ENCODE measurements around the gene PHACTR1.

The PHACTR1 gene

DNA sequence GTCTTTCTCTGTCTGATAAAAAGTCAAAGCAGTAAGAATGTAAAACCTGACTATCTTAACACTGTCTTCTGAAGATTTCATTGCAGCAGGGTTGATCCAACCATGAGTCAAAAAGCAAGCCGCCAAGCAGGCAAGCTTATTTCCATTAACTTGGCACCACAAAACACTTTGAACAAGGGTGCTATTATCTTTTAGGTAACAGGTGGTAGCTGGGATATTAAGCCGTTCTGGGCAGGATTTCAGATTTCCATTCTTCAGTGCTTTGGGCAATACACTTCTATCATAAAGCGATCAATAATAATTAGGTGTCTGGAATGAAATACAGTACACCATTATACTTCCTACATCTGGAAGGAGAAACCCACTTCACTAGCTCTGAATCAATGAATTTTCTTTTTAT is 429.9 kb downstream of the PHACTR1 start:
- H3K4me2 ChIP-seq (ENCODE audit: insufficient read depth, low read length, poor library complexity, severe bottlenecking): no peak overlapping the region
- no CpG with 5 or more reads among the region's 3 CpGs for WGBS, 2 donors (ENCODE audit: extremely low coverage in 2 of 2, insufficient read length in 2 of 2, insufficient replicate concordance in 1 of 2)
- no peak overlapping the region for H4K91ac ChIP-seq (ENCODE audit: low read depth, low read length, poor library complexity)
- H2BK12ac ChIP-seq (ENCODE audit: low read length): no peak overlapping the region
- H4K8ac ChIP-seq (ENCODE audit: low read depth, low read length): no peak overlapping the region
- H2AFZ ChIP-seq (ENCODE audit: low read length): no peak overlapping the region
- H3K9ac ChIP-seq (ENCODE audit: low read depth, low read length, poor library complexity): no peak overlapping the region
- H3K4me1 ChIP-seq (ENCODE audit: control insufficient read depth in 2 of 2, insufficient read depth in 1 of 2, low read depth in 1 of 2, low read length in 2 of 2): peaks cover 0 to 6% of the 10 kb centered on the region in 2 donors
- no peak overlapping the region for H2BK5ac ChIP-seq (ENCODE audit: low read length)
- H3K36me3 ChIP-seq (replicated peaks in 1 of 2; ENCODE audit: control insufficient read depth in 2 of 2, insufficient read depth in 2 of 2, low read length in 2 of 2): no peaks in the 10 kb centered on the region
- no peaks in the 10 kb centered on the region for H3K27me3 ChIP-seq (ENCODE audit: control insufficient read depth in 3 of 3, insufficient read depth in 3 of 3, low read depth in 1 of 3, low read length in 3 of 3)
- H3K18ac ChIP-seq (ENCODE audit: low read length): no peak overlapping the region
- H2AK5ac ChIP-seq (ENCODE audit: low read depth, low read length): no peak overlapping the region
- H3K27ac ChIP-seq (replicated peaks; ENCODE audit: low read length): no peak overlapping the region
- H3K23ac ChIP-seq (ENCODE audit: low read depth, low read length, poor library complexity): no peak overlapping the region
- H3K9me3 ChIP-seq (replicated peaks in 1 of 2; ENCODE audit: control insufficient read depth in 2 of 2, insufficient read depth in 1 of 2, low read depth in 1 of 2, low read length in 2 of 2): no peaks in the 10 kb centered on the region
- H2BK120ac ChIP-seq (ENCODE audit: low read depth, low read length): no peak overlapping the region
- no peak overlapping the region for H3K4ac ChIP-seq (ENCODE audit: low read length)
- no peak overlapping the region for H2BK15ac ChIP-seq (ENCODE audit: low read length)
- no peak overlapping the region for H3K14ac ChIP-seq (ENCODE audit: low read length)
- no peaks in the 10 kb centered on the region for H3K79me1 ChIP-seq (ENCODE audit: low read depth, low read length)
- no peak for DNase-seq (ENCODE audit: low spot score)
- H3K4me3 ChIP-seq (ENCODE audit: low read length in 2 of 2): no peak overlapping the region

DNA sequence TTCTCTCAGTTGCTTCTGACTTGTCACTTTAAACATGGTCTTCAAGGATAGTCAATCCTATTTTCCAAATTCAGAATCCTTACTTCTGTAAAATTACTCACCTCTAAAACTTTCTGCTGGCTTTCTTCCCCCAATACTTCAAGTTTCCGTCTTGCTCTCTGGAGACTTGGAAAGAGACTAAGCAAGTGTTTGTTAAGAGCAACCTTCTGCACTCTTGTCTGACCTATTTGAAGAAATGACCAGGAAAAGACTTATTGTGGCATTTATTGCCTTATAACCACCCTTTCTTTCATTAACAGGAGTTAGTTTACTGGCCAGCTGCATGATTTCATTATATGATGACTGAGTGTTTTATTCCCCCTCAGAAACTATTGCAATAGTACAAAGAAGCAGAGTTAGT is 430.8 kb downstream of the PHACTR1 start:
- Histone ChIP-seq H3K9ac (ENCODE audit: low read depth, low read length, poor library complexity) (no peak overlapping the region), H2AK5ac (ENCODE audit: low read depth, low read length) (no peak overlapping the region), H2BK15ac (ENCODE audit: low read length) (no peak overlapping the region), H4K8ac (ENCODE audit: low read depth, low read length) (no peak overlapping the region), H3K18ac (ENCODE audit: low read length) (no peak overlapping the region), H2AFZ (ENCODE audit: low read length) (no peak overlapping the region), H3K4me1 (ENCODE audit: control insufficient read depth in 2 of 2, insufficient read depth in 1 of 2, low read depth in 1 of 2, low read length in 2 of 2) (peaks cover 0 to 8% of the 10 kb centered on the region in 2 donors), H3K4ac (ENCODE audit: low read length) (no peak overlapping the region), H3K79me1 (ENCODE audit: low read depth, low read length) (no peaks in the 10 kb centered on the region), H2BK12ac (ENCODE audit: low read length) (no peak overlapping the region), H3K23ac (ENCODE audit: low read depth, low read length, poor library complexity) (no peak overlapping the region), H3K4me3 (ENCODE audit: low read length in 2 of 2) (no peak overlapping the region), H3K14ac (ENCODE audit: low read length) (no peak overlapping the region), H3K9me3 (replicated peaks in 1 of 2; ENCODE audit: control insufficient read depth in 2 of 2, insufficient read depth in 1 of 2, low read depth in 1 of 2, low read length in 2 of 2) (no peaks in the 10 kb centered on the region), H3K36me3 (replicated peaks in 1 of 2; ENCODE audit: control insufficient read depth in 2 of 2, insufficient read depth in 2 of 2, low read length in 2 of 2) (no peaks in the 10 kb centered on the region), H3K27me3 (ENCODE audit: control insufficient read depth in 3 of 3, insufficient read depth in 3 of 3, low read depth in 1 of 3, low read length in 3 of 3) (no peaks in the 10 kb centered on the region), H4K91ac (ENCODE audit: low read depth, low read length, poor library complexity) (no peak overlapping the region), H3K4me2 (ENCODE audit: insufficient read depth, low read length, poor library complexity, severe bottlenecking) (no peak overlapping the region), H3K27ac (replicated peaks; ENCODE audit: low read length) (no peak overlapping the region), H2BK5ac (ENCODE audit: low read length) (no peak overlapping the region), H2BK120ac (ENCODE audit: low read depth, low read length) (no peak overlapping the region)
- no peak for DNase-seq (ENCODE audit: low spot score)
- WGBS, 2 donors (ENCODE audit: extremely low coverage in 2 of 2, insufficient read length in 2 of 2, insufficient replicate concordance in 1 of 2): no CpG with 5 or more reads among the region's 1 CpG

DNA sequence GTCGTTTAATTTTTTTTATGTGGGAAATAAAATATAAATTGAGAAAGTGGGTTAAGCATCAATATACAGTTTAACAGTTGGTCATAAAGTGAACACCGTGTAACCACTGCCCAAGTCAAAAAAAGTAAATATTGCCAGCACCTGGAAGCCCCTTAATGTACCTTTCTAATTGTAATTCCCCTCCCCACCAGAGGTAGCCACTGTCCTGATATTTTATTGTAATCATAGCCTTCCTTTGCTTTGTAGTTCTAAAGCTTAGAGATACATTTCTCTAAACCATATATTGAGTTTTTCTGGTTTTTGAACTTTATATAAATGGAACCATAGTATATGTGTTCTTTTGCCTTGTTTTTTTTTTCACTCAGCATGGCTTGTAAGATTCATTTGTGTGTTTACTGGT is 431.2 kb downstream of the PHACTR1 start:
- Histone ChIP-seq H2AK5ac (ENCODE audit: low read depth, low read length) (no peak overlapping the region), H3K4me1 (ENCODE audit: control insufficient read depth in 2 of 2, insufficient read depth in 1 of 2, low read depth in 1 of 2, low read length in 2 of 2) (peaks cover 0 to 8% of the 10 kb centered on the region in 2 donors), H3K4me2 (ENCODE audit: insufficient read depth, low read length, poor library complexity, severe bottlenecking) (no peak overlapping the region), H3K27ac (replicated peaks; ENCODE audit: low read length) (no peak overlapping the region), H3K27me3 (ENCODE audit: control insufficient read depth in 3 of 3, insufficient read depth in 3 of 3, low read depth in 1 of 3, low read length in 3 of 3) (no peaks in the 10 kb centered on the region), H4K91ac (ENCODE audit: low read depth, low read length, poor library complexity) (no peak overlapping the region), H3K79me1 (ENCODE audit: low read depth, low read length) (no peaks in the 10 kb centered on the region), H3K9ac (ENCODE audit: low read depth, low read length, poor library complexity) (no peak overlapping the region), H4K8ac (ENCODE audit: low read depth, low read length) (no peak overlapping the region), H2BK5ac (ENCODE audit: low read length) (no peak overlapping the region), H2AFZ (ENCODE audit: low read length) (no peak overlapping the region), H3K36me3 (replicated peaks in 1 of 2; ENCODE audit: control insufficient read depth in 2 of 2, insufficient read depth in 2 of 2, low read length in 2 of 2) (no peaks in the 10 kb centered on the region), H3K4ac (ENCODE audit: low read length) (no peak overlapping the region), H2BK15ac (ENCODE audit: low read length) (no peak overlapping the region), H2BK120ac (ENCODE audit: low read depth, low read length) (no peak overlapping the region), H2BK12ac (ENCODE audit: low read length) (no peak overlapping the region), H3K18ac (ENCODE audit: low read length) (no peak overlapping the region), H3K9me3 (replicated peaks in 1 of 2; ENCODE audit: control insufficient read depth in 2 of 2, insufficient read depth in 1 of 2, low read depth in 1 of 2, low read length in 2 of 2) (no peaks in the 10 kb centered on the region), H3K14ac (ENCODE audit: low read length) (no peak overlapping the region), H3K23ac (ENCODE audit: low read depth, low read length, poor library complexity) (no peak overlapping the region), H3K4me3 (ENCODE audit: low read length in 2 of 2) (no peak overlapping the region)
- WGBS, 2 donors (ENCODE audit: extremely low coverage in 2 of 2, insufficient read length in 2 of 2, insufficient replicate concordance in 1 of 2): 100% methylated on average over 1 of the region's 2 CpGs
- DNase-seq (ENCODE audit: low spot score): no peak

DNA sequence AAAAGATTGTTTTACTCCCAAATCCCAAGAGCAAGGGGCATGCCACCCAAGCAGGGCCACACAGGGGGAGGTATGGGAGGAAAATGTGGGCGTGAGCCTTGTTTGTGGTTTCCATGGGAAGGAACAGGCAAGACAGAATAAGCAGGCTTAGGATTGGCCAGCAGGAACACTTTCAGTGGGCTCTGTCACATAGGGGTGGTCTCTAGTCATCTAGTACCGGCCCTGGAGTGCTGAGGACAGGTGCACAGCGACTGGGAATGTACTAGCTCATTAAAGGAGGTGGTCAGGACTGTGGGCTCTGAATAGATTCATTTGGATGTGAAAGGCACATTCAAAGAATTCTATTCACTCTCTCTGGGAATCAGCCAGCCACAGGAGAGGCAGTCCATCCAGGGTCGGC is 436.2 kb downstream of the PHACTR1 start:
- peak; percentile 86 for DNase-seq (ENCODE audit: low spot score)
- Histone ChIP-seq H2AFZ (ENCODE audit: low read length) (no peak overlapping the region), H2AK5ac (ENCODE audit: low read depth, low read length) (no peak overlapping the region), H3K9ac (ENCODE audit: low read depth, low read length, poor library complexity) (no peak overlapping the region), H3K36me3 (replicated peaks in 1 of 2; ENCODE audit: control insufficient read depth in 2 of 2, insufficient read depth in 2 of 2, low read length in 2 of 2) (no peaks in the 10 kb centered on the region), H4K8ac (ENCODE audit: low read depth, low read length) (no peak overlapping the region), H2BK12ac (ENCODE audit: low read length) (no peak overlapping the region), H3K27ac (replicated peaks; ENCODE audit: low read length) (no peak overlapping the region), H3K4me1 (ENCODE audit: control insufficient read depth in 2 of 2, insufficient read depth in 1 of 2, low read depth in 1 of 2, low read length in 2 of 2) (peaks cover 0 to 9% of the 10 kb centered on the region in 2 donors), H2BK120ac (ENCODE audit: low read depth, low read length) (no peak overlapping the region), H3K27me3 (ENCODE audit: control insufficient read depth in 3 of 3, insufficient read depth in 3 of 3, low read depth in 1 of 3, low read length in 3 of 3) (no peaks in the 10 kb centered on the region), H2BK5ac (ENCODE audit: low read length) (no peak overlapping the region), H3K23ac (ENCODE audit: low read depth, low read length, poor library complexity) (no peak overlapping the region), H3K4ac (ENCODE audit: low read length) (no peak overlapping the region), H3K4me3 (ENCODE audit: low read length in 2 of 2) (no peak overlapping the region), H3K9me3 (replicated peaks in 1 of 2; ENCODE audit: control insufficient read depth in 2 of 2, insufficient read depth in 1 of 2, low read depth in 1 of 2, low read length in 2 of 2) (no peaks in the 10 kb centered on the region), H3K14ac (ENCODE audit: low read length) (no peak overlapping the region), H3K4me2 (ENCODE audit: insufficient read depth, low read length, poor library complexity, severe bottlenecking) (no peak overlapping the region), H4K91ac (ENCODE audit: low read depth, low read length, poor library complexity) (no peak overlapping the region), H3K18ac (ENCODE audit: low read length) (no peak overlapping the region), H3K79me1 (ENCODE audit: low read depth, low read length) (no peaks in the 10 kb centered on the region), H2BK15ac (ENCODE audit: low read length) (no peak overlapping the region)
- no CpG with 5 or more reads among the region's 4 CpGs for WGBS, 2 donors (ENCODE audit: extremely low coverage in 2 of 2, insufficient read length in 2 of 2, insufficient replicate concordance in 1 of 2)
